KOPT-K1 (cell line): ENCODE results near the gene MYH9.
"Not testable (repeated sequence)": the region's sequence is repeated elsewhere in the genome, so short reads cannot be mapped to it uniquely, and the experiment has no call there.

Experiments used
- H3K27ac ChIP-seq: fragments of 200-600 bp; sonication (generic); 2 replicates; pipeline ENCODE4 v1.5.1; 2016; ENCODE audit warnings: antibody characterized with exemption, mild to moderate bottlenecking, low read depth, low read length; ENCODE audit not compliant: poor library complexity, severe bottlenecking
- H3K36me3 ChIP-seq: fragments of 200-600 bp; sonication (generic); 2 replicates; pipeline ENCODE4 v1.5.1; 2017; ENCODE audit warnings: antibody characterized with exemption, mild to moderate bottlenecking, low read length, moderate library complexity; ENCODE audit not compliant: insufficient read depth
- H3K9me3 ChIP-seq: fragments of 200-600 bp; sonication (generic); 2 replicates; pipeline ENCODE4 v1.5.1; 2017; ENCODE audit warnings: antibody characterized with exemption, low read length, mild to moderate bottlenecking; ENCODE audit not compliant: insufficient read depth, poor library complexity, severe bottlenecking

The MYH9 gene

GRCh38 chr22:36399472-36399778, 11.7 kb upstream of the MYH9 start:
- H3K27ac ChIP-seq: no peak overlapping the region
- no peaks in the 10 kb centered on the region for H3K9me3 ChIP-seq
- H3K36me3 ChIP-seq: no peaks in the 10 kb centered on the region

GRCh38 chr22:36398601-36399471, 11.1 kb upstream of the MYH9 start:
- Histone ChIP-seq H3K27ac (no peak overlapping the region), H3K9me3 (no peaks in the 10 kb centered on the region), H3K36me3 (no peaks in the 10 kb centered on the region)

GRCh38 chr22:36397131-36398093, 9.6 kb upstream of the MYH9 start:
- H3K9me3 ChIP-seq: no peaks in the 10 kb centered on the region
- H3K27ac ChIP-seq: no peak overlapping the region
- no peaks in the 10 kb centered on the region for H3K36me3 ChIP-seq

GRCh38 chr22:36395915-36396314, 8.1 kb upstream of the MYH9 start:
- no peaks in the 10 kb centered on the region for H3K36me3 ChIP-seq
- H3K9me3 ChIP-seq: no peaks in the 10 kb centered on the region
- no peak overlapping the region for H3K27ac ChIP-seq

- no peaks in the 10 kb centered on the region for H3K36me3 ChIP-seq
- H3K9me3 ChIP-seq: no peaks in the 10 kb centered on the region
- no peak overlapping the region for H3K27ac ChIP-seq
These were observed 7.5 kb upstream of the MYH9 start for GRCh38 chr22:36395055-36395849.

- Histone ChIP-seq H3K9me3 (no peaks in the 10 kb centered on the region), H3K27ac (no peak overlapping the region), H3K36me3 (no peaks in the 10 kb centered on the region)
These were observed 3.9 kb upstream of the MYH9 start for GRCh38 chr22:36391638-36392037.

GRCh38 chr22:36389122-36389521, 1.4 kb upstream of the MYH9 start:
- H3K27ac ChIP-seq: peak overlapping the region; percentile 54
- H3K36me3 ChIP-seq, H3K9me3 ChIP-seq: not testable (repeated sequence)

- peaks cover 8% of the 10 kb centered on the region for H3K36me3 ChIP-seq
- H3K9me3 ChIP-seq: no peaks in the 10 kb centered on the region
- peak overlapping the region; percentile 81 for H3K27ac ChIP-seq
These were observed 133 bp downstream of the MYH9 start for GRCh38 chr22:36387709-36387958.

- Histone ChIP-seq H3K27ac (peak overlapping the region; percentile 81), H3K9me3 (no peaks in the 10 kb centered on the region), H3K36me3 (peaks cover 8% of the 10 kb centered on the region)
These were observed 663 bp downstream of the MYH9 start for GRCh38 chr22:36386900-36387708.

GRCh38 chr22:36386351-36386899, 1.3 kb downstream of the MYH9 start:
- no peaks in the 10 kb centered on the region for H3K9me3 ChIP-seq
- H3K27ac ChIP-seq: peak overlapping the region; percentile 81
- peaks cover 13% of the 10 kb centered on the region for H3K36me3 ChIP-seq

GRCh38 chr22:36385491-36386350, 2.0 kb downstream of the MYH9 start:
- Histone ChIP-seq H3K36me3 (peaks cover 18% of the 10 kb centered on the region), H3K9me3 (no peaks in the 10 kb centered on the region), H3K27ac (peak overlapping the region; percentile 81)

GRCh38 chr22:36384766-36385481, 2.8 kb downstream of the MYH9 start:
- Histone ChIP-seq H3K9me3 (no peaks in the 10 kb centered on the region), H3K27ac (peak overlapping the region; percentile 81), H3K36me3 (peaks cover 25% of the 10 kb centered on the region)

GRCh38 chr22:36383110-36383581, 4.6 kb downstream of the MYH9 start:
- peak overlapping the region; percentile 2 for H3K27ac ChIP-seq
- H3K9me3 ChIP-seq: no peaks in the 10 kb centered on the region
- peaks cover 32% of the 10 kb centered on the region for H3K36me3 ChIP-seq
